Stimulated activated CD8-positive, alpha-beta memory T cell treated with anti-CD3 and anti-CD28 coated beads, Interleukin-7, amount 100 ng/mL, for 1 hour (primary cell): ENCODE data around the gene FAM13A.

Experiments
- DNase-seq, 2 donors: peaks; one replicate each; pipeline ENCODE4 v3.0.0-alpha.2; 2020; ENCODE audit warnings: low read depth in 2 of 2

Gene FAM13A

DNA sequence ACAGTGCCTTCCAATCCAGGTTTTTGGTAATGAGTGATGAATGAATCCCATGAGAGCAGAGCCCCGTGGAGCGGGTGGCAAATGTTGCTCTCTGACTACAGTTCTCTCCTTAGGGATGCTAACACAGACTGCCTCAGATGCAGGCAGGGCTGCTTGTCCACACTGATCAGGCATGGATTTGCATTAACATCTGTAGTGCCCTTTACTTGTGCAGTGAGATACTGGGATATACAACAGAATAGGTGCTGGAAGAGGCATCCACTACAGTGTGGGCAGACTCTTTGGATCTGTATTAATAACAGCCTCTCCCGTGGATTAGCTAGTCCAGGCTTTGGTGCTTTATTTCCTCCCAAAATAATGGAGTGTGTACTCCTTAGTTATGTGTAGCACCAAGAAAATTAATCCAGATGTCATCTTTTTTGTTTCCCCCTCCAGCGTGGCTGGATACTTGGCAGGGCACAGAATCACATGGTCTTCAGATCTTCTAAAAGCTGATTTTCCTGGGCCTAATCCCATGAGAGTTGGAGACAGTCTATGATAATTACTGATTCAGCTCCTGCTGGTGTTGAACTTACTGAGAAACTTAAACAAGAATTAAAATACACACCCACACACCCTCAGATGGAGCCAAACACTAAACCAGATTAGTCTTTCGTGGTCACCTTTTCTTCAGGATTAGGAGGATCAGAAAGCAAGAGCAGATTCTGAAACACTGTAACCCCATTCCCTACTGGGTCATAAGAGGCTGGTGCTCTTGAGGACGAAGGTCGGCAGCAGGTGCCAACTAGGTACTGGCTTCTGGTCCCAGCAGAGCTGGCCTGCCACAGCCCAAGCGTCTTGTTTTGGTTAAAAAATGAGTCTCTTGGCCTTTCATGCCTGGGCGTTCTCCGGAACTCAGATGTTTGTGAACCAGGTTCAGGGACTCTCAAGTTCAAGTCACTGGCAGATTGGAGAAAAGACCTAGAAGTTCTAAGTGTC lies 336.2 kb downstream of the FAM13A start:
- DNase-seq = no peak

DNA sequence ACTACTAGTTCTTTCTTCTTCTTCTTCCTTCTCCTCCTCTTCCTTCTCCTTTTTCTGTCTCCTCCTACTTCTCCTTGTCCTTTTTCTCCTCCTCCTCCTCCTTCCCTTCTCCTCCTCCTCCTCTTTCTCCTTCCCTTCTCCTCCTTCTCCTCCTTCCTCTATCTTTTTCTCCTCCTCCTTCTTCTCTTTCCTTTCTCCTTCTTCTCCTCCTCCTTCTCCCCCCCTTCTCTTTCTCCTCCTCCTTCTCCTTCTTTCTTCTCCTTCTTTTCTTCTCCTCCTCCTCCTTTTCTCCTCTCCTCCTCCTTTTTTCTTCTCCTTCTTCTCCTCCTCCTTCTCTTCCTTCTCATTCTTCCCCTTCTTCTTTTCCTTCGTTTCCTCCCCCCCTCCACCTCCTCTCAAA lies 337.6 kb downstream of the FAM13A start:
- DNase-seq = no peak

DNA sequence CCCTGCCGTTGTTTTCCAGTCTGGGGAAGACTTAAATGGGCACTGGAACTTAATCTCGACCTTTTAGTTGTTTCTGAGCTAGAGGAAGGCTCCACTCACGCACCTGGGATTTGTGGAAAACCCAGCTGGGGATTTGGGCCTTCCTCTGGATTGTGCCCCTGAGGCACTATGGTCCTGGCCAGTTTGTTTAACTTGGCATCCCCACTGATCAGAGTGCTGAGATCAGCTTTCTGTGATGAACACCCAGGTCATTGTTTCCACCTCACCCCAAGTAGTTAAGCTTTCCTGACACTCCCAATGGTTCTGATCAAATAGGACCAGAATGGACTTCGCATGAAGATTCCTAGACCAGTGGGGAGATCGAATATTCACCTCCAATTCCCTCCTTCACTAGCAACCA lies 338.9 kb downstream of the FAM13A start:
- no peak for DNase-seq

DNA sequence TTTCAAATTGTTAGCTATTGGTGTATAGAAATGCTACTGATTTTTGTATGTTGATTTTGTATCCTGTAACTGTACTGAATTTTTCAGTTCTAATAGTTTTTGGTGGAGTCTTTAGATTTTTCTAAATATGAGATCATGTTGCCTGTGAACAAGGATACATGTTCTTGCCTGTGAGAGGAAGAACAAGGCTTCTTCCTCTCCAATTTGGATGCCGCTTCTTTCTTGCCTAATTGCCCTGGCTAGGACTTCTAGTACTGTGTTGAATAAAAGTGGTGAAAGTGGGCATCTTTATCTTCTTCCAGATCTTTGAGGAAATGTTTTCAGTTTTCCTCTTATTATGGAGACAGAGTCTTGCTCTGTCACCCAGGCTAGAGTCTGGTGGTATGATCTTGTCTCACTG lies 343.2 kb downstream of the FAM13A start:
- no peak for DNase-seq

GRCh38 chr4:88709989-88710388 lies 347.0 kb downstream of the FAM13A start:
- DNase-seq = no peak

DNA sequence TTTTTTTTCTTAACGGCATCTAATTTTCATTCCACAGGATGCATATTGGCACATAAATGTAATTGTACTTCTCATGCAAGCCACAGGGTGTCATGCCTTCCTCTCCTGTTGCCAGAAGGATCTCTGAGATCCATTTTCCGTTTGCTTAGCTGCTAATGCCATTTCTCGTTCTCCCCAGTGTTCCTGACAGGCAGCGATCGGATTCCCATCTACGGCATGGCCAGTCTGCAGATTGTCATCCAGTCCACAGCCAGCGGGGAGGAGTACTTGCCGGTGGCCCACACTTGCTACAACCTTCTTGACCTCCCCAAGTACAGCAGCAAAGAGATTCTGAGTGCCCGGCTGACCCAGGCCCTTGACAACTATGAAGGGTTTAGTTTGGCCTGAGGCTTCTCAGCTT lies 350.4 kb downstream of the FAM13A start:
- DNase-seq = no peak

DNA sequence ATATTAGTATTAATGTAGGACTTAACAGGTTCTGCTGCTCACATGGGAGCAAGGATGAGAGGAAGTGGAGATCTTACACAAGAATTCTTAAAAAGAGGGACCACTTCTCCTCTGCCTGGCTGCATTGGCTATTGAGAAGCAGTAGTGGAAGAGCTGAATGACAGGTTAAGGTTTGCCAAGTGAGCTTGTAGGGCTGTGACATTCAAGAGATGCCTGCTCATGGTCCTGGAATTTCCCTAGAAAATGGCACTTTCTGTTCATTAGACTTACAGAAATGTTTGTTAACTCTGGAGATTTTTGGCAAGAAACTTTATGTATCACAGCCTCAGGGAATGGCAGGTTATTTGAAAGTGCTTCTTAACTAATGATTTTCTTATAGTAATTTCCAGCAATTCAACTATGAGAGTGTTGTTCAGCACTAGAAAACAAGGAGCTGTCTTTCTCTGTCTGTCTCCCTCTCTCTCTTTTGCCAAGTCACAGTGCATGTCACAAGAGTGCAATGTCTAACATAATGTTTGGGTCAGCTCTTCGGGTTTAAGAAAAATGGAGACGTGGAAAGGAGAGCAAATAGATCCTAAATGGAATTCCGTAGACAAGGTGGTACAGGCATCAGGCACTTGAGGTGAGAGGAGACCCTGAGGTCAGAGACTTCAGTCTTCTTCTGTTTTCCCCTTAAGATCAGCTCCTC lies 351.0 kb downstream of the FAM13A start:
- DNase-seq = no peak

- no peak for DNase-seq
Measured at GRCh38 chr4:88705223-88705622, 351.8 kb downstream of the FAM13A start.

DNA sequence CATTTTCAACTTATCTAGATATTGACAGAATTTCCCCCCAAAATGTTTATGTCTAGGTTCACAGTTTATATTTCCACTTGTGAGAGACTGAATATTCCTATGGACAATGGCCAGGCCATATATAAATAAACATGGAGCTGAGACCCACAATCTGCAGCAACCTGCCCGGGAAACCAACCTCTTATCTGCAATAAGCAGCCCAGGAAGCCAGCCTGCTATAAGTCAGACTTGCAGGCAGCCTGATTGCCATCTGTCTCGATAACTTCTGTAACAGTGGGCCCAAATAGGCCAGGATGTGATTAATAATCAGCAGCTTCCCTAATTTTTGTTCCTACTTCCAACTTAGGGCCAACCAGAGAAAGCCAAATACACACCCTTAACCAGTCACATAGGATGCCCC lies 354.2 kb downstream of the FAM13A start:
- no peak for DNase-seq

- no peak for DNase-seq
Measured at GRCh38 chr4:88698519-88698918, 358.5 kb downstream of the FAM13A start.

DNA sequence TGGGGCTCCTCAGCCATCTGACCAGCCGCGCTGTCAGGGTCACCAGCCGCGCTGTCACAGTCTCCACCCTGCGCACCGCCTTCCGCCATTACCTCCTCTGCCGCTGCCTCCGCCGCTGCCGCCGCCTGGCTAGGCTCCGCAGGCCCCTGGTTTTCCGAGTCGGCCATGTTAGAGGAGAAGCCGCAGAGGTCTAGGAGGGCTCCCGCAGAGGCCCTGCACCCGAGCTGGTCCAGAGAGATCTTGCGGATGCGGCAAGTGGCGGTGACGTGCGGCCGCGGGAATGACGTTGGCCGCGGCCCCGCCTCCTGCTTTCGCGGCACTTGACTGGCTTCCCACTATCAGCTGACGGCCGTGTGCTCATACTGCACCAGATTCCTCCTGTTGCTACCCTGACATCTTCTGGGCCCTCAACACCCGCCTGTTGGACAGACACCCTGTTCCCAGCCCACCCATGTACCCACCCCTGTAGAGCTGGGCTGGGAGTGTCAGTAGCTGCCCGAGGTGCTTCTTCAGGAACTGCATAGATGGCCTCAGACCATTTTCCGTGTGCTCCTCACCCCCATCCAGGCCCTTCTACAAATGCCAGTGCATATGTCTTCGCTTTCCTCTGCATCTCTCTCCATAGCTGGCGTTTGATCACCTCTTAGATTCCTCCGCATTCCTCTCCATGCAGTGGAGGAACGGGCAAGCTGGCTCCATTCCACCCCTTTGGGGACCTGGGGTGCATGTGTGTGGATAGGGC lies 359.2 kb downstream of the FAM13A start, which contains the start of gene NAP1L5:
Gene NAP1L5 (minus strand): TSS at position 242 of the 742 bp plus-strand sequence. CDS start 75 bp downstream, at position 167.
- DNase-seq = peak; percentile 16 to 39

GRCh38 chr4:88697141-88697540 lies 359.8 kb downstream of the FAM13A start:
- DNase-seq = no peak

- DNase-seq = no peak
Measured at GRCh38 chr4:88696630-88697029, 360.4 kb downstream of the FAM13A start.

- no peak for DNase-seq
Measured at GRCh38 chr4:88693792-88694191, 363.2 kb downstream of the FAM13A start.

- DNase-seq = no peak
Measured at GRCh38 chr4:88690355-88690754, 366.6 kb downstream of the FAM13A start.

DNA sequence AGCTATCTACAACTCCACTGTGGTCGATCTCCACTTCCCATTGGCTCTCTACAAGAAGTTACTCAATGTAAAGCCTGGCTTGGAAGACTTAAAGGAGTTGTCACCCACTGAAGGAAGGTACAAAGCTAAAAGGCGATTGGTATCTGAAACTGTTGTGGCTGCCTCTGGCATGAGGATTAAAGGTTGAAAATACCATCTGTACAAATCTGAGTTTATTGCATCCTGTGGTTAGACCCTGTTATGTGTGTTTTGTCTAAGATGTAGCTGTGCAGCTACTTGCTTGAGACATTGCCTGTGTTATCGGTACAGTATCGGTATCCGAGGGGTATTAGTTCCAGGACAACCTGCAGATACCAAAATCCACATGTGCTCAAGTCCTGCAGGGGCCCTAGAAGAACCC lies 375.8 kb downstream of the FAM13A start:
- no peak for DNase-seq
